Stimulated activated naive CD8-positive, alpha-beta T cell treated with anti-CD3 and anti-CD28 coated beads, Interleukin-15, Interleukin-2, amounts not matched to agents 100 ng/mL and 50 ng/mL, for 24 hours (primary cell): ENCODE results near the gene PUS7.
A peak's percentile ranks its signal among the peaks of the same experiment; 100 is the strongest.
"Not testable (repeated sequence)": the region's sequence is repeated elsewhere in the genome, so short reads cannot be mapped to it uniquely, and the experiment has no call there.

ENCODE experiments used
- H3K27ac Mint-ChIP-seq: one replicate; pipeline ENCODE4 v1.8.0; 2021; ENCODE audit warnings: mild to moderate bottlenecking, mixed read lengths
- H3K27me3 Mint-ChIP-seq: one replicate; pipeline ENCODE4 v1.8.0; 2021; ENCODE audit warnings: mixed read lengths
- H3K36me3 Mint-ChIP-seq: one replicate; pipeline ENCODE4 v1.8.0; 2021; ENCODE audit warnings: low read depth, mixed read lengths
- H3K4me1 Mint-ChIP-seq: one replicate; pipeline ENCODE4 v1.8.0; 2021; ENCODE audit warnings: low read depth, mixed read lengths
- H3K4me3 Mint-ChIP-seq: one replicate; pipeline ENCODE4 v1.8.0; 2021; ENCODE audit warnings: mild to moderate bottlenecking, mixed read lengths
- H3K9me3 Mint-ChIP-seq: one replicate; pipeline ENCODE4 v1.8.0; 2021; ENCODE audit warnings: mixed read lengths

Gene PUS7

GRCh38 chr7:105521717-105522463 is at the start of gene PUS7:
TSS of gene PUS7 (minus strand) at chr7:105522271. CDS start at chr7:105508512, 13,759 bp downstream.
- peaks cover 19% of the 10 kb centered on the region for H3K4me1 Mint-ChIP-seq

GRCh38 chr7:105567821-105568220 is 45.8 kb upstream of the PUS7 start:
- H3K27ac Mint-ChIP-seq, result peak overlapping the region; percentile 49
- H3K4me3 Mint-ChIP-seq, result no peak overlapping the region
- no peaks in the 10 kb centered on the region for H3K27me3 Mint-ChIP-seq
- no peaks in the 10 kb centered on the region for H3K4me1 Mint-ChIP-seq
- H3K36me3 Mint-ChIP-seq, result peaks cover 37% of the 10 kb centered on the region
- no peaks in the 10 kb centered on the region for H3K9me3 Mint-ChIP-seq

More at GRCh38 chr7:105521717-105522463, at the start of gene PUS7:
- H3K27me3 Mint-ChIP-seq, result no peaks in the 10 kb centered on the region
- H3K9me3 Mint-ChIP-seq, result no peaks in the 10 kb centered on the region
- peak within 1 kb of the TSS; percentile 96 for H3K27ac Mint-ChIP-seq
- H3K4me3 Mint-ChIP-seq, result peak within 1 kb of the TSS; percentile 97
- peaks cover 20% of the 10 kb centered on the region for H3K36me3 Mint-ChIP-seq

- H3K27ac Mint-ChIP-seq, result no peak overlapping the region
- H3K4me1 Mint-ChIP-seq, result no peaks in the 10 kb centered on the region
- H3K27me3 Mint-ChIP-seq, result no peaks in the 10 kb centered on the region
- peaks cover 43% of the 10 kb centered on the region for H3K36me3 Mint-ChIP-seq
- H3K9me3 Mint-ChIP-seq, result no peaks in the 10 kb centered on the region
- no peak overlapping the region for H3K4me3 Mint-ChIP-seq
Observed at GRCh38 chr7:105567024-105567423, 45.0 kb upstream of the PUS7 start.

GRCh38 chr7:105565190-105565589 is 43.1 kb upstream of the PUS7 start:
- Mint-ChIP-seq H3K4me1 (no peaks in the 10 kb centered on the region), H3K27me3 (no peaks in the 10 kb centered on the region), H3K27ac (no peak overlapping the region), H3K36me3 (peaks cover 46% of the 10 kb centered on the region), H3K9me3 (no peaks in the 10 kb centered on the region), H3K4me3 (no peak overlapping the region)

- no peak overlapping the region for H3K27ac Mint-ChIP-seq
- no peaks in the 10 kb centered on the region for H3K9me3 Mint-ChIP-seq
- no peaks in the 10 kb centered on the region for H3K4me1 Mint-ChIP-seq
- no peaks in the 10 kb centered on the region for H3K27me3 Mint-ChIP-seq
- peaks cover 50% of the 10 kb centered on the region for H3K36me3 Mint-ChIP-seq
- H3K4me3 Mint-ChIP-seq, result no peak overlapping the region
Observed at GRCh38 chr7:105559926-105560325, 37.9 kb upstream of the PUS7 start.

GRCh38 chr7:105538339-105538738 is 16.3 kb upstream of the PUS7 start:
- Mint-ChIP-seq H3K27ac (no peak overlapping the region), H3K27me3 (no peaks in the 10 kb centered on the region), H3K4me3 (no peak overlapping the region), H3K9me3 (no peaks in the 10 kb centered on the region), H3K4me1 (peaks cover 19% of the 10 kb centered on the region), H3K36me3 (peaks cover 42% of the 10 kb centered on the region)

GRCh38 chr7:105532709-105533460 is 10.8 kb upstream of the PUS7 start:
- Mint-ChIP-seq H3K36me3 (peaks cover 15% of the 10 kb centered on the region), H3K4me3 (peak overlapping the region; percentile 93), H3K27ac (peak overlapping the region; percentile 95), H3K4me1 (peaks cover 25% of the 10 kb centered on the region), H3K27me3 (no peaks in the 10 kb centered on the region), H3K9me3 (no peaks in the 10 kb centered on the region)

GRCh38 chr7:105531792-105532671 is 10.0 kb upstream of the PUS7 start, which contains the start of gene RINT1:
TSS of gene RINT1 (plus strand) at chr7:105532201. CDS start at chr7:105532316, 115 bp downstream.
- Mint-ChIP-seq H3K4me3 (peak within 1 kb of the TSS; percentile 93), H3K9me3 (no peaks in the 10 kb centered on the region), H3K27me3 (no peaks in the 10 kb centered on the region), H3K36me3 (peaks cover 13% of the 10 kb centered on the region), H3K27ac (peak within 1 kb of the TSS; percentile 95), H3K4me1 (peaks cover 25% of the 10 kb centered on the region)

GRCh38 chr7:105530546-105530945 is 8.5 kb upstream of the PUS7 start:
- Mint-ChIP-seq H3K36me3 (peaks cover 5% of the 10 kb centered on the region), H3K9me3 (no peaks in the 10 kb centered on the region), H3K27me3 (no peaks in the 10 kb centered on the region), H3K4me1 (peaks cover 25% of the 10 kb centered on the region), H3K27ac (no peak overlapping the region), H3K4me3 (peak overlapping the region; percentile 35)

- no peaks in the 10 kb centered on the region for H3K27me3 Mint-ChIP-seq
- H3K9me3 Mint-ChIP-seq, result no peaks in the 10 kb centered on the region
- H3K36me3 Mint-ChIP-seq, result peaks cover 5% of the 10 kb centered on the region
- peak overlapping the region; percentile 35 for H3K4me3 Mint-ChIP-seq
- H3K27ac Mint-ChIP-seq, result no peak overlapping the region
- H3K4me1 Mint-ChIP-seq, result peaks cover 25% of the 10 kb centered on the region
Observed at GRCh38 chr7:105530126-105530525, 8.1 kb upstream of the PUS7 start.

- H3K27ac Mint-ChIP-seq, H3K36me3 Mint-ChIP-seq, H3K9me3 Mint-ChIP-seq, H3K4me1 Mint-ChIP-seq, H3K4me3 Mint-ChIP-seq, H3K27me3 Mint-ChIP-seq: not testable (repeated sequence)
Observed at GRCh38 chr7:105527737-105528136, 5.7 kb upstream of the PUS7 start.

GRCh38 chr7:105524840-105525239 is 2.8 kb upstream of the PUS7 start:
- H3K36me3 Mint-ChIP-seq, result peaks cover 1% of the 10 kb centered on the region
- no peak overlapping the region for H3K27ac Mint-ChIP-seq
- H3K27me3 Mint-ChIP-seq, result no peaks in the 10 kb centered on the region
- no peak overlapping the region for H3K4me3 Mint-ChIP-seq
- no peaks in the 10 kb centered on the region for H3K9me3 Mint-ChIP-seq
- H3K4me1 Mint-ChIP-seq, result peaks cover 12% of the 10 kb centered on the region

- H3K9me3 Mint-ChIP-seq, H3K4me3 Mint-ChIP-seq, H3K27me3 Mint-ChIP-seq, H3K36me3 Mint-ChIP-seq, H3K27ac Mint-ChIP-seq: not testable (repeated sequence)
- H3K4me1 Mint-ChIP-seq, result peaks cover 17% of the 10 kb centered on the region
Observed at GRCh38 chr7:105524423-105524822, 2.4 kb upstream of the PUS7 start.

- Mint-ChIP-seq H3K4me3 (peak overlapping the region; percentile 97), H3K27me3 (no peaks in the 10 kb centered on the region), H3K4me1 (peaks cover 23% of the 10 kb centered on the region), H3K36me3 (peaks cover 27% of the 10 kb centered on the region), H3K9me3 (no peaks in the 10 kb centered on the region), H3K27ac (peak overlapping the region; percentile 96)
Observed at GRCh38 chr7:105521027-105521716, 899 bp downstream of the PUS7 start.
